ENCODE measurements around the gene KIAA2012.
"Not testable (repeated sequence)": the region's sequence is repeated elsewhere in the genome, so short reads cannot be mapped to it uniquely, and the experiment has no call there.

Gene KIAA2012

DNA sequence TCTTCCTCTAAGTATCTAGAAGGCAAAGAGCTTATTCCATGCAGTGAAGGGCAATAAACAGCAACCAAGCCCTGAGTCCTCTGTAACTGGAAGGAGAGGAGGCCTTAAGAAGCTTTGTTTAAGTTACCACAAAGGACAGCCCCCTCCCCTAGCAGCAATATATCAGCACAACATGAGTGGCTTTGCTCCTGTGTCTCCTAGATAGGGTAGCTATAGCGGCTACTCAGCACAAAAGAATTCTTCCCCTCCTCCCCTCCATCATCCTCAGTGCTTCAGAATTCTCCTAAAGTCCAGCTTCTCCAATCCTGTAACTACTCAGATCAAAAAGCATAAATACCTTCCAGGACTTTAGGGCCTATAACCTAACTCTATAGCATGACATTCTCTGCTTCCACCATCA lies 148.8 kb downstream of the KIAA2012 start:
- in situ Hi-C loops (cut with MboI; ENCODE audit: low pct_unique_long_range_greater_than_20kb, low sequenced_read_pairs): no loop called here
- DNase-seq: no peak

DNA sequence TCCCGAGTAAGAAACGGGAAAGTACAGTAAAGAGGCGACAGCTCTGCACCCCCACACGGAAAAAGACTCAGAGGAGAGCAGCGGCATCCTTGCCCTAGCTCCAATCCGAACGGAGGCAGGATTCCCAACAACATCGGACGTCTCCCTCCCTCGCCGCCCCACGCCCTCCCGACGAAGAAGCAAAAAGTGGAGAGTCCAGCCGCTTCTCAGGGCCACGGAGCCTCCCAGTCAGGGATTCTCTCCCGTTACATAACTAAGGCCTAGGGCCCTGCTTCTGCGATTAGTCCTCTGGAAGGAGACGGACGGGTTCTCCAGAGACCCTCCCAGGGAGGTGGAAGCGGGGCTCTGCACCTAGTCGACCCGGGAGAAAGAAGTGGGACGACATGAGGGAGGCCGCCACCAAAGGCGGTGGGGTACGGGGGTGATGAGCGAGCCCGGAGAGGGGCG lies 164.8 kb downstream of the KIAA2012 start:
- peak; percentile 45 for DNase-seq
- in situ Hi-C loops (cut with MboI; ENCODE audit: low pct_unique_long_range_greater_than_20kb, low sequenced_read_pairs): no loop called here

DNA sequence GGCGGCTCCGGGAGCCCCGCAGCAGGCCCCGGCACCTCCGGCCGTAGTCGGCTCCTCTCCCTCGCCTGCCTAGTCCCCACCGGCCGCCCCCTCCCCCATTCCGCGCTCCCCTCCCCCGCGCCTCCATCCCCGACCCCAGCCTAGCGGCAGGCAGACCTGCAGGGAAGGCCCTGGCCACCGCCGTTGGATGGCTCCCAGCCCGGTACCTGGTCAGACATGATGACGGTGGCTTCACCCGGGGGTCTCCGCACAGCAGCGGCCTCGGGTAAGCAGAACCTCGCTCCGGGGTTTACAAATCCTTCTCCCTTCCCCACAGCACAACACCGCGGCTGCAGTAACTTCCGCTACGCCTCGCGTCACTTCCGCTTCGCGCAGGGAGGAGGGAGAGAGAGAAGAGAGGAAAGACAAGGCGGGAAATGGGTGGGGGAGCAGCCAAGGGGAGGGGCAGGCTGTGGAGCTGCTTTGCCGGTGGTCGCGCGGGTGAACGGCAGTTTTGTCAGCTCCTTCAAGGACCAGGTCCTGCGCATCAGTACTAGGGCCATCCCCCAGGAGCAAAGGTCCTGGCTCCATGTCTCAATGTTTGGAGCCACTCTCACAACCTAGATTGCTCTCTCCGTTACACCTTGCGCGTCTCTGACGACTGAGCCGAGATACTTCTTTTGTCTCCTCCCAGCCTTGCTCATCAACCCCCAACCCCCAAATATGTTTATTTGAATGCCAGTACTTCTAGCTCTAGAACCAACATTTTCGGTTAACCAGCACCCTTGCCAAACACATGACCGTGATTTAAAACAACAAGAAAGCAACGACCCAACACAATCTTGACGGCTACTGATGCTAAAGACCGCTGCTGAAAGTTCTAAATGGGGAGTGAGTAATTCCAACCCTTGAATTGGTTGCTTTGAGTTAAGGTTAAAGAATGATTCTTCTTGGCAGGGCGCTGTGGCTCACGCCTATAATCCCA lies 165.5 kb downstream of the KIAA2012 start, which contains the start of gene SUMO1:
TSS of gene SUMO1 (minus strand) at position 364 of the 964 bp plus-strand sequence. CDS start at position 218, 146 bp downstream.
- in situ Hi-C loops (cut with MboI; ENCODE audit: low pct_unique_long_range_greater_than_20kb, low sequenced_read_pairs): no loop called here
- peak; percentile 97 for DNase-seq

DNA sequence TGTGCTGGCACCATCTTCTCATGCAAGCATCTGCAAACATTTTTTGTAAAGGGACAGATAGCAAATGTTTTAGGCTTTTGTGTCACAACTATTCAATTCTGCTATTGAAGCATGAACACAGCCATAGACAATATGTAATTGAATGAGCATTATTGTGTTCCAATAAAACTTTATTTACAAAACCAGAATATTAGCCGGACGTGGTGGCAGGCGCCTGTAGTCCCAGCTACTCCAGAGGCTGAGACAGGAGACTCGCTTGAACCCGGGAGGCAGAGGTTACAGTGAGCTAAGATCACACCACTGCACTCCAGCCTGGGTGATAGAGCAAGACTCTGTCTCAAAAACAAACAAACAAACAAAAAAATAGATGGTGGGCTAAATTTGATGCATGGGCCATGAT lies 174.7 kb downstream of the KIAA2012 start:
- in situ Hi-C loops (cut with MboI; ENCODE audit: low pct_unique_long_range_greater_than_20kb, low sequenced_read_pairs): not testable (repeated sequence)

GRCh38 chr2:202249521-202250253 lies 176.6 kb downstream of the KIAA2012 start:
- in situ Hi-C loops (cut with MboI; ENCODE audit: low pct_unique_long_range_greater_than_20kb, low sequenced_read_pairs): no loop called here
- DNase-seq: no peak

More for the DNA sequence above, 174.7 kb downstream of the KIAA2012 start:
- DNase-seq: not testable (repeated sequence)

DNA sequence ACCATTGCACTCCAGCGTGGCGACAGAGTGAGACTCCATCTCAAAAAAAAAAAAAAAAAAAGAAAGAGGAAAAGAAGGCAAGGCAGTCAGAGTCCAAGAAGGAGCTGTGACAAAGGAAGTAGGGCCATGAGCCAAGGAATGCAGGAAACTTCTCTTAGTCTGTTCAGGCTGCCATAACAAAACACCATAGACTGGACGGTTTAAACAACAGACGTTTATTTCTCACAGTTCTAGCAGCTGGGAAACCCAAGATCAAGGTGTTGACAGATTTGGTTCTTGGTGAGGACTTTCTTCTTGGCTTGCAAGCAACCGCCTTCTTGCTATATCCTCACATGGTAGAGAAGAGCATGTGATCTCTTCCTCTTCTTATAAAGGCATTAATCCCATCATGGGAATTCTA lies 178.4 kb downstream of the KIAA2012 start:
- no peak for DNase-seq
- in situ Hi-C loops (cut with MboI; ENCODE audit: low pct_unique_long_range_greater_than_20kb, low sequenced_read_pairs): no loop called here
